HG02759 (cell line): ENCODE measurements around the gene CETP.
"Not testable (repeated sequence)": the region's sequence is repeated elsewhere in the genome, so short reads cannot be mapped to it uniquely, and the experiment has no call there.

Experiments
- ATAC-seq: cut with Tn5 transposase; IDR thresholded peaks from one replicate; pipeline ENCODE4 v1.9.1; 2021; ENCODE audit warnings: mild to moderate bottlenecking, moderate library complexity; ENCODE audit not compliant: unreplicated experiment

The CETP gene

GRCh38 chr16:56953006-56953405, 8.7 kb upstream of the CETP start:
- ATAC-seq, result no peak

- no peak for ATAC-seq
These were observed 5.7 kb upstream of the CETP start for GRCh38 chr16:56956076-56956475.

GRCh38 chr16:56956756-56957155, 5.0 kb upstream of the CETP start:
- no peak for ATAC-seq

- no peak for ATAC-seq
These were observed 969 bp upstream of the CETP start for GRCh38 chr16:56960681-56961281.

GRCh38 chr16:56961386-56961785, 364 bp upstream of the CETP start:
- no peak for ATAC-seq

- ATAC-seq, result peak; percentile 80
These were observed 2.7 kb downstream of the CETP start for GRCh38 chr16:56964243-56965148.

- ATAC-seq, result no peak
These were observed 3.7 kb downstream of the CETP start for GRCh38 chr16:56965149-56966092.

GRCh38 chr16:56966093-56966475, 4.3 kb downstream of the CETP start:
- ATAC-seq, result no peak

- no peak for ATAC-seq
These were observed 6.0 kb downstream of the CETP start for GRCh38 chr16:56967733-56968132.

GRCh38 chr16:56969769-56970168, 8.0 kb downstream of the CETP start:
- no peak for ATAC-seq

GRCh38 chr16:56970934-56971767, 9.4 kb downstream of the CETP start:
- ATAC-seq, result peak; percentile 90

- no peak for ATAC-seq
These were observed 10.0 kb downstream of the CETP start for GRCh38 chr16:56971768-56972043.

- ATAC-seq, result no peak
These were observed 10.9 kb downstream of the CETP start for GRCh38 chr16:56972403-56973293.

GRCh38 chr16:56973294-56973689, 11.5 kb downstream of the CETP start:
- no peak for ATAC-seq

GRCh38 chr16:56973899-56974298, 12.1 kb downstream of the CETP start:
- ATAC-seq, result not testable (repeated sequence)

- ATAC-seq, result no peak
These were observed 13.0 kb downstream of the CETP start for GRCh38 chr16:56974549-56975300.

GRCh38 chr16:56975714-56976113, 14.0 kb downstream of the CETP start:
- no peak for ATAC-seq

- no peak for ATAC-seq
These were observed 15.5 kb downstream of the CETP start for GRCh38 chr16:56977216-56977615.
